Neuronal stem cell (in vitro differentiated cells): ENCODE data around the gene C4orf50.

Source experiments
- DNase-seq: peaks from one replicate; pipeline ENCODE4 v3.0.0-alpha.2; 2013; ENCODE audit warnings: low spot score
- H2AFZ ChIP-seq: one replicate; pipeline ENCODE4 v1.6.1; 2013; ENCODE audit warnings: mild to moderate bottlenecking, low read length, inconsistent platforms
- H2AK5ac ChIP-seq: 2 replicates; pipeline ENCODE4 v1.6.1; 2013; ENCODE audit warnings: low read depth, mild to moderate bottlenecking, inconsistent platforms, low read length, moderate library complexity, mixed read lengths
- H2BK120ac ChIP-seq: 2 replicates; pipeline ENCODE4 v1.6.1; 2013; ENCODE audit warnings: low read depth, mild to moderate bottlenecking, inconsistent platforms, low read length, moderate library complexity, mixed read lengths
- H2BK12ac ChIP-seq: one replicate; pipeline ENCODE4 v1.6.1; 2013; ENCODE audit warnings: low read length, inconsistent platforms
- H2BK15ac ChIP-seq: 2 replicates; pipeline ENCODE4 v1.6.1; 2013; ENCODE audit warnings: mild to moderate bottlenecking, low read length, inconsistent platforms, mixed read lengths
- H2BK5ac ChIP-seq: one replicate; pipeline ENCODE4 v1.6.1; 2013; ENCODE audit warnings: inconsistent platforms, mild to moderate bottlenecking, low read length, moderate library complexity
- H3K14ac ChIP-seq: one replicate; pipeline ENCODE4 v1.6.1; 2013; ENCODE audit warnings: low read length, inconsistent platforms
- H3K18ac ChIP-seq: 2 replicates; pipeline ENCODE4 v1.6.1; 2013; ENCODE audit warnings: low read length, inconsistent platforms
- H3K23ac ChIP-seq: 2 replicates; pipeline ENCODE4 v1.6.1; 2013; ENCODE audit warnings: low read depth, mild to moderate bottlenecking, mixed read lengths, low read length, inconsistent platforms; ENCODE audit not compliant: poor library complexity
- H3K27ac ChIP-seq: replicated peaks from 3 replicates; pipeline ENCODE4 v1.5.1; 2013; ENCODE audit warnings: low read length, inconsistent platforms
- H3K27me3 ChIP-seq, 3 experiments: 2 replicates each; pipeline ENCODE4 v1.6.1; 2013; ENCODE audit warnings: low read length in 3 of 3, mild to moderate bottlenecking in 2 of 3, inconsistent platforms in 1 of 3, low read depth in 1 of 3, mixed read lengths in 1 of 3, moderate library complexity in 1 of 3; ENCODE audit not compliant: control insufficient read depth in 3 of 3, insufficient read depth in 3 of 3
- H3K36me3 ChIP-seq, 2 donors: replicated peaks in 1 of 2; 2 replicates each; pipeline ENCODE4 v1.6.1; 2013; ENCODE audit warnings: low read length in 2 of 2; ENCODE audit not compliant: control insufficient read depth in 2 of 2, insufficient read depth in 2 of 2
- H3K4ac ChIP-seq: 2 replicates; pipeline ENCODE4 v1.6.1; 2013; ENCODE audit warnings: inconsistent platforms, mild to moderate bottlenecking, low read length, moderate library complexity
- H3K4me1 ChIP-seq, 2 donors: 1 replicate in 1 of 2; 2 replicates in 1 of 2; pipeline ENCODE4 v1.6.1; 2013; ENCODE audit warnings: low read length in 2 of 2, low read depth in 1 of 2; ENCODE audit not compliant: control insufficient read depth in 2 of 2, insufficient read depth in 1 of 2
- H3K4me2 ChIP-seq: one replicate; pipeline ENCODE4 v1.6.1; 2013; ENCODE audit warnings: mild to moderate bottlenecking, low read length, inconsistent platforms; ENCODE audit not compliant: insufficient read depth, poor library complexity, severe bottlenecking
- H3K4me3 ChIP-seq, 2 donors: 2 replicates each; pipeline ENCODE4 v1.5.1; 2013; ENCODE audit warnings: low read length in 2 of 2, mild to moderate bottlenecking in 2 of 2, inconsistent platforms in 1 of 2, moderate library complexity in 1 of 2
- H3K79me1 ChIP-seq: one replicate; pipeline ENCODE4 v1.6.1; 2013; ENCODE audit warnings: low read depth, mild to moderate bottlenecking, inconsistent platforms, low read length, moderate library complexity
- H3K9ac ChIP-seq: one replicate; pipeline ENCODE4 v1.6.1; 2013; ENCODE audit warnings: mild to moderate bottlenecking, low read depth, low read length, inconsistent platforms; ENCODE audit not compliant: poor library complexity
- H3K9me3 ChIP-seq, 2 donors: replicated peaks in 1 of 2; 2 replicates each; pipeline versions ENCODE3 to v1.6.1; 2013; ENCODE audit warnings: low read length in 2 of 2, mild to moderate bottlenecking in 2 of 2, inconsistent platforms in 1 of 2, low read depth in 1 of 2, mixed read lengths in 1 of 2, moderate library complexity in 1 of 2; ENCODE audit not compliant: control insufficient read depth in 2 of 2, insufficient read depth in 1 of 2
- H4K8ac ChIP-seq: one replicate; pipeline ENCODE4 v1.6.1; 2013; ENCODE audit warnings: low read depth, mild to moderate bottlenecking, inconsistent platforms, low read length, moderate library complexity
- H4K91ac ChIP-seq: one replicate; pipeline ENCODE4 v1.6.1; 2013; ENCODE audit warnings: low read length, low read depth, mild to moderate bottlenecking, inconsistent platforms; ENCODE audit not compliant: poor library complexity
- WGBS, 2 donors: extraction: QIAGEN DNeasy Blood & Tissue Kit; methylation state at CpG; one replicate each; pipeline ENCODE4 v1.1.7; 2013; ENCODE audit warnings: missing lambda C conversion rate in 2 of 2, mixed read lengths in 1 of 2; ENCODE audit not compliant: insufficient read length in 2 of 2, insufficient replicate concordance in 1 of 2; ENCODE audit errors: extremely low coverage in 2 of 2; 5-methylcytosine and 5-hydroxymethylcytosine counted together

Gene C4orf50

DNA sequence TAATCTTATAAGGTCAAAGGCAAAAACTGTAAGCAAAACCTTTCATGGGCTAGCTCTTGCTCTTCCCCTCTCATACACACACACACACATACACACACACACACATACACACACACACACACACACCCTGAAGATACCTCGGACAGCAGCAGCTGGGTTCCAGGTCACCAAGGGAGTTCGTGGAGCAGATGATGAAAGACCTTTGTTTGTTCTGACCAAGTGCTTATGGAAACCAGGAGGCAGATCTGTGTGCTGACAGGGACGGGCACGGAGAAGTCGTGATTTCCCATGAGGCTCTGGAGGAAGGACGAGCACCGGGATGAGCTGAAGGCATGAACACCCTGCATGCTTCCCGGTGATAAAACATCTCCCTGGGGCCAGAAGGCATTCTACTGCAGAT lies 90.0 kb downstream of the C4orf50 start:
- peak overlapping the region; percentile 24 for H3K9ac ChIP-seq
- H3K36me3 ChIP-seq, result no peaks in the 10 kb centered on the region
- DNase-seq, result no peak
- H2BK12ac ChIP-seq, result no peak overlapping the region
- H3K23ac ChIP-seq, result no peak overlapping the region
- peaks cover 6 to 7% of the 10 kb centered on the region in 2 donors for H3K4me1 ChIP-seq
- no peak overlapping the region for H3K4me3 ChIP-seq
- no peak overlapping the region for H2BK120ac ChIP-seq
- H4K91ac ChIP-seq, result no peak overlapping the region
- no peaks in the 10 kb centered on the region for H3K9me3 ChIP-seq
- no peak overlapping the region for H3K4ac ChIP-seq
- no peak overlapping the region for H4K8ac ChIP-seq
- no peak overlapping the region for H3K14ac ChIP-seq
- no peak overlapping the region for H2BK15ac ChIP-seq
- no peak overlapping the region for H2AFZ ChIP-seq
- H3K27ac ChIP-seq, result no peak overlapping the region
- H2AK5ac ChIP-seq, result no peak overlapping the region
- H3K27me3 ChIP-seq, result peaks cover 0 to 39% (median 3%) of the 10 kb centered on the region in 3 experiments
- no peak overlapping the region for H3K4me2 ChIP-seq
- WGBS, 2 donors, result no CpG with 5 or more reads among the region's 8 CpGs
- H3K18ac ChIP-seq, result no peak overlapping the region
- H2BK5ac ChIP-seq, result no peak overlapping the region
- no peaks in the 10 kb centered on the region for H3K79me1 ChIP-seq

DNA sequence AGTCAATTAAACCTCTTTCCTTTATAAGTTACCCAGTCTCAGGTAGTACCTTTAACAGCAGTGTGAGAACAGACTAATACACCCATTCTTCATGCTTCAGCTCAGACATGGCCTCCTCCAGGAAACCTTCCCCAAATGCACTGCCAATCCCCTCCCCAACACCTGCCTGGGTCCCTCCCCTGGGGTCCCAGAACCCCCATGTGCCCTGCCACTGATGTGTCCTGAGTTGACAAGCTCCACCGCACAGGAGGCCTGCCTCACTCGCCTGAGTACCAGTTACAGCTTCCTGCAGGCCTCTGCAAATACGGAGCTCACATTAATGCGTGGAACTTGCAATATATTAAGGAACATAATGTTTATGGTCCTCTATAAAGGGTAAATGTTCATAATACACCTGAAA lies 90.5 kb downstream of the C4orf50 start:
- H2BK120ac ChIP-seq, result no peak overlapping the region
- no peak overlapping the region for H3K23ac ChIP-seq
- H4K91ac ChIP-seq, result no peak overlapping the region
- H2BK15ac ChIP-seq, result no peak overlapping the region
- H4K8ac ChIP-seq, result no peak overlapping the region
- H3K27me3 ChIP-seq, result peaks cover 0 to 41% (median 3%) of the 10 kb centered on the region in 3 experiments
- H2AK5ac ChIP-seq, result no peak overlapping the region
- H3K4ac ChIP-seq, result no peak overlapping the region
- H3K14ac ChIP-seq, result no peak overlapping the region
- no peak overlapping the region for H2AFZ ChIP-seq
- no peaks in the 10 kb centered on the region for H3K36me3 ChIP-seq
- no peaks in the 10 kb centered on the region for H3K9me3 ChIP-seq
- no peaks in the 10 kb centered on the region for H3K79me1 ChIP-seq
- H3K27ac ChIP-seq, result no peak overlapping the region
- H3K4me3 ChIP-seq, result no peak overlapping the region
- H3K4me2 ChIP-seq, result no peak overlapping the region
- H3K4me1 ChIP-seq, result peaks cover 6 to 7% of the 10 kb centered on the region in 2 donors
- H2BK5ac ChIP-seq, result no peak overlapping the region
- DNase-seq, result no peak
- no peak overlapping the region for H3K9ac ChIP-seq
- no peak overlapping the region for H3K18ac ChIP-seq
- WGBS, 2 donors, result no CpG with 5 or more reads among the region's 4 CpGs
- no peak overlapping the region for H2BK12ac ChIP-seq

DNA sequence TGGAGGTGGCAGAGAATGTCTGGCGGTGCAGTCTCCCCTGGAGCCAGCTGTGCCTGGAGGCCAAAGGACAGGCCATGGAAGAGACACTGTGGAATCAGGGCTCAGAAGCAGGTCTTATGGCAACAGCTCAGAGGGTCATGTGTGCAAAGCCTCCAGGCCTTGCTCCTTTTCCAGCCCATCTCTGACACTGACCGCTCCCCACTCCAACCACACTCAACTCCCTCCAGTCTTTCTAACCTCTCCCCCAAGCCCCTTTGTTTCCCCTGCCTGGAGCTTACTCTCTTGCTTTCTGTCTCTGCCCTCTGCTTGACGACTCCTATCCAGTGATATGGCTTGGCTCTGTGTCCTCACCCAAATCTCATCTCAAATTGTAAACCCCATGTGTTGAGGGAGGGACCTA lies 91.1 kb downstream of the C4orf50 start:
- Histone ChIP-seq H2BK12ac (no peak overlapping the region), H3K9ac (no peak overlapping the region), H2AK5ac (no peak overlapping the region), H3K14ac (no peak overlapping the region), H4K91ac (no peak overlapping the region), H4K8ac (no peak overlapping the region), H3K79me1 (no peaks in the 10 kb centered on the region), H2BK5ac (no peak overlapping the region), H3K27me3 (peaks cover 0 to 43% (median 2%) of the 10 kb centered on the region in 3 experiments), H2BK15ac (no peak overlapping the region), H3K36me3 (no peaks in the 10 kb centered on the region), H3K27ac (no peak overlapping the region), H3K18ac (peak overlapping the region; percentile 25), H3K4me1 (peaks cover 6 to 7% of the 10 kb centered on the region in 2 donors), H3K9me3 (no peaks in the 10 kb centered on the region), H3K4ac (no peak overlapping the region), H3K23ac (no peak overlapping the region), H2AFZ (no peak overlapping the region), H3K4me2 (no peak overlapping the region), H2BK120ac (no peak overlapping the region), H3K4me3 (peak overlapping the region in 1 of 2 donors; percentile 47)
- no CpG with 5 or more reads among the region's 3 CpGs for WGBS, 2 donors
- DNase-seq, result no peak

DNA sequence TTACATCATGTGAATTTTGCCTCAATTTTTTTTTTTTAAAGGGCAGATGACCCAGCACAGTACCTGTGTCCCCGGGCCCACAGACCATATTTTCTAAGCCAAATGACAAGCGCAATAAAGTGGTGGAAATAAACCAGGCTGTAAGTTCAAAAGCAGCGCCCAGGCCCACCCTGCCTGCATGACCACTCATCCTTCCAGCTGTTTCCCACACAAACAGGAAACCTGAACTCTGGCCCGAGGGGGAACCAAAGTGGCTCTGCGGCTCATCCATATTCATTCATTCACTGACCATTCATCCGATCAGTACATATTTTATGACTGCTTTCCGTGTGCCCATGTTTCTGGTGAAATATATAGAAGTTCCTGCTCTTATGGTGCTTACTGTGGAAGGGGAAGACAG lies 91.6 kb downstream of the C4orf50 start:
- Histone ChIP-seq H3K9ac (no peak overlapping the region), H3K27me3 (peaks cover 0 to 47% (median 0%) of the 10 kb centered on the region in 3 experiments), H2AK5ac (no peak overlapping the region), H4K91ac (no peak overlapping the region), H3K9me3 (no peaks in the 10 kb centered on the region), H3K18ac (no peak overlapping the region), H4K8ac (no peak overlapping the region), H3K36me3 (no peaks in the 10 kb centered on the region), H3K4me2 (no peak overlapping the region), H3K79me1 (no peaks in the 10 kb centered on the region), H3K27ac (no peak overlapping the region), H3K4ac (no peak overlapping the region), H3K23ac (no peak overlapping the region), H2BK5ac (no peak overlapping the region), H3K4me1 (peaks cover 6 to 7% of the 10 kb centered on the region in 2 donors), H2BK15ac (no peak overlapping the region), H2BK12ac (no peak overlapping the region), H2AFZ (no peak overlapping the region), H3K14ac (no peak overlapping the region), H2BK120ac (no peak overlapping the region), H3K4me3 (no peak overlapping the region)
- DNase-seq, result no peak
- no CpG with 5 or more reads among the region's 7 CpGs for WGBS, 2 donors
